Measurements from ENCODE around the gene HTT.

HTT gene

GRCh38 chr4:3225071-3225850, 150.8 kb downstream of the HTT start:
- Mint-ChIP-seq H3K4me3 (no peak overlapping the region), H3K27ac (no peak overlapping the region), H3K4me1 (ENCODE audit: low read depth) (no peaks in the 10 kb centered on the region), H3K9me3 (ENCODE audit: low read depth) (no peaks in the 10 kb centered on the region), H3K36me3 (peaks cover 14% of the 10 kb centered on the region), H3K27me3 (no peaks in the 10 kb centered on the region)

GRCh38 chr4:3225936-3226335, 151.5 kb downstream of the HTT start:
- H3K36me3 Mint-ChIP-seq = peaks cover 14% of the 10 kb centered on the region
- H3K4me1 Mint-ChIP-seq (ENCODE audit: low read depth) = no peaks in the 10 kb centered on the region
- H3K27ac Mint-ChIP-seq = no peak overlapping the region

GRCh38 chr4:3226467-3226866, 152.0 kb downstream of the HTT start:
- H3K27me3 Mint-ChIP-seq = no peaks in the 10 kb centered on the region
- H3K4me3 Mint-ChIP-seq = no peak overlapping the region
- H3K36me3 Mint-ChIP-seq = peaks cover 14% of the 10 kb centered on the region
- H3K9me3 Mint-ChIP-seq (ENCODE audit: low read depth) = no peaks in the 10 kb centered on the region
- H3K4me1 Mint-ChIP-seq (ENCODE audit: low read depth) = no peaks in the 10 kb centered on the region
- no peak overlapping the region for H3K27ac Mint-ChIP-seq

More at GRCh38 chr4:3225936-3226335, 151.5 kb downstream of the HTT start:
- H3K27me3 Mint-ChIP-seq = no peaks in the 10 kb centered on the region
- no peaks in the 10 kb centered on the region for H3K9me3 Mint-ChIP-seq (ENCODE audit: low read depth)
- H3K4me3 Mint-ChIP-seq = no peak overlapping the region

GRCh38 chr4:3226944-3227343, 152.5 kb downstream of the HTT start:
- Mint-ChIP-seq H3K27ac (no peak overlapping the region), H3K4me1 (ENCODE audit: low read depth) (no peaks in the 10 kb centered on the region), H3K4me3 (no peak overlapping the region), H3K36me3 (peaks cover 14% of the 10 kb centered on the region), H3K27me3 (no peaks in the 10 kb centered on the region), H3K9me3 (ENCODE audit: low read depth) (no peaks in the 10 kb centered on the region)

- Mint-ChIP-seq H3K27ac (no peak overlapping the region), H3K4me3 (no peak overlapping the region), H3K4me1 (ENCODE audit: low read depth) (no peaks in the 10 kb centered on the region), H3K9me3 (ENCODE audit: low read depth) (no peaks in the 10 kb centered on the region), H3K27me3 (no peaks in the 10 kb centered on the region), H3K36me3 (peaks cover 10% of the 10 kb centered on the region)
These were observed 153.6 kb downstream of the HTT start for GRCh38 chr4:3227878-3228675.

GRCh38 chr4:3228881-3229280, 154.4 kb downstream of the HTT start:
- H3K9me3 Mint-ChIP-seq (ENCODE audit: low read depth) = no peaks in the 10 kb centered on the region
- H3K36me3 Mint-ChIP-seq = peaks cover 15% of the 10 kb centered on the region
- no peaks in the 10 kb centered on the region for H3K4me1 Mint-ChIP-seq (ENCODE audit: low read depth)
- H3K4me3 Mint-ChIP-seq = no peak overlapping the region
- no peak overlapping the region for H3K27ac Mint-ChIP-seq
- no peaks in the 10 kb centered on the region for H3K27me3 Mint-ChIP-seq

GRCh38 chr4:3229328-3229727, 154.8 kb downstream of the HTT start:
- Mint-ChIP-seq H3K27ac (no peak overlapping the region), H3K27me3 (no peaks in the 10 kb centered on the region), H3K4me3 (no peak overlapping the region), H3K36me3 (peaks cover 15% of the 10 kb centered on the region), H3K9me3 (ENCODE audit: low read depth) (no peaks in the 10 kb centered on the region), H3K4me1 (ENCODE audit: low read depth) (no peaks in the 10 kb centered on the region)

GRCh38 chr4:3229964-3230363, 155.5 kb downstream of the HTT start:
- H3K9me3 Mint-ChIP-seq (ENCODE audit: low read depth) = no peaks in the 10 kb centered on the region
- no peaks in the 10 kb centered on the region for H3K27me3 Mint-ChIP-seq
- no peak overlapping the region for H3K4me3 Mint-ChIP-seq
- no peaks in the 10 kb centered on the region for H3K4me1 Mint-ChIP-seq (ENCODE audit: low read depth)
- no peak overlapping the region for H3K27ac Mint-ChIP-seq
- peaks cover 17% of the 10 kb centered on the region for H3K36me3 Mint-ChIP-seq

GRCh38 chr4:3231471-3231870, 157.0 kb downstream of the HTT start:
- Mint-ChIP-seq H3K4me3 (no peak overlapping the region), H3K9me3 (ENCODE audit: low read depth) (no peaks in the 10 kb centered on the region), H3K36me3 (peaks cover 17% of the 10 kb centered on the region), H3K27me3 (no peaks in the 10 kb centered on the region), H3K4me1 (ENCODE audit: low read depth) (no peaks in the 10 kb centered on the region), H3K27ac (no peak overlapping the region)

- Mint-ChIP-seq H3K27me3 (no peaks in the 10 kb centered on the region), H3K9me3 (ENCODE audit: low read depth) (no peaks in the 10 kb centered on the region), H3K36me3 (peaks cover 17% of the 10 kb centered on the region), H3K27ac (no peak overlapping the region), H3K4me1 (ENCODE audit: low read depth) (no peaks in the 10 kb centered on the region), H3K4me3 (no peak overlapping the region)
These were observed 157.5 kb downstream of the HTT start for GRCh38 chr4:3232001-3232400.

- Mint-ChIP-seq H3K36me3 (peaks cover 17% of the 10 kb centered on the region), H3K4me1 (ENCODE audit: low read depth) (no peaks in the 10 kb centered on the region), H3K9me3 (ENCODE audit: low read depth) (no peaks in the 10 kb centered on the region), H3K4me3 (no peak overlapping the region), H3K27ac (no peak overlapping the region), H3K27me3 (no peaks in the 10 kb centered on the region)
These were observed 158.4 kb downstream of the HTT start for GRCh38 chr4:3232871-3233271.

- H3K4me3 Mint-ChIP-seq = no peak overlapping the region
- no peak overlapping the region for H3K27ac Mint-ChIP-seq
- peaks cover 17% of the 10 kb centered on the region for H3K36me3 Mint-ChIP-seq
- no peaks in the 10 kb centered on the region for H3K9me3 Mint-ChIP-seq (ENCODE audit: low read depth)
- H3K4me1 Mint-ChIP-seq (ENCODE audit: low read depth) = no peaks in the 10 kb centered on the region
- no peaks in the 10 kb centered on the region for H3K27me3 Mint-ChIP-seq
These were observed 159.1 kb downstream of the HTT start for GRCh38 chr4:3233391-3234071.

- H3K27ac Mint-ChIP-seq = no peak overlapping the region
- no peaks in the 10 kb centered on the region for H3K4me1 Mint-ChIP-seq (ENCODE audit: low read depth)
These were observed 159.9 kb downstream of the HTT start for GRCh38 chr4:3234171-3235029.

GRCh38 chr4:3235030-3235345, 160.5 kb downstream of the HTT start:
- Mint-ChIP-seq H3K36me3 (peaks cover 7% of the 10 kb centered on the region), H3K4me1 (ENCODE audit: low read depth) (no peaks in the 10 kb centered on the region), H3K27me3 (no peaks in the 10 kb centered on the region), H3K4me3 (no peak overlapping the region), H3K27ac (no peak overlapping the region), H3K9me3 (ENCODE audit: low read depth) (no peaks in the 10 kb centered on the region)

More at GRCh38 chr4:3234171-3235029, 159.9 kb downstream of the HTT start:
- no peaks in the 10 kb centered on the region for H3K27me3 Mint-ChIP-seq
- peaks cover 12% of the 10 kb centered on the region for H3K36me3 Mint-ChIP-seq
- H3K4me3 Mint-ChIP-seq = no peak overlapping the region
- H3K9me3 Mint-ChIP-seq (ENCODE audit: low read depth) = no peaks in the 10 kb centered on the region

All from activated naive CD8-positive, alpha-beta T cell (primary cell).